ENCODE measurements around the gene AFAP1L2.

AFAP1L2 gene

GRCh38 chr10:114301951-114302710 lies 102.2 kb downstream of the AFAP1L2 start:
- no peaks in the 10 kb centered on the region for H3K36me3 ChIP-seq (ENCODE audit: control insufficient read depth, low read length)
- H3K9me2 ChIP-seq (replicated peaks; ENCODE audit: control insufficient read depth, low read length): no peaks in the 10 kb centered on the region
- no peak overlapping the region for H3K4me2 ChIP-seq (ENCODE audit: low read length)
- no peaks in the 10 kb centered on the region for H3K9me3 ChIP-seq (ENCODE audit: control insufficient read depth, insufficient read depth, low read length)
- no peaks in the 10 kb centered on the region for H3K27me3 ChIP-seq (ENCODE audit: control insufficient read depth, low read length)
- H4K20me1 ChIP-seq (ENCODE audit: control insufficient read depth, insufficient read depth, low read depth, low read length): no peaks in the 10 kb centered on the region
- H3K4me1 ChIP-seq (ENCODE audit: control insufficient read depth, low read length): peaks cover 11% of the 10 kb centered on the region
- TF ChIP-seq EZH2phosphoT487 (IDR thresholded peaks at IDR 0.05; ENCODE audit: borderline replicate concordance, low read length): no peak
- TF ChIP-seq CTCF (IDR thresholded peaks at IDR 0.05; ENCODE audit: low read depth, low read length, poor library complexity, severe bottlenecking): no peak
- H3F3A ChIP-seq (ENCODE audit: control insufficient read depth, insufficient read depth): no peaks in the 10 kb centered on the region
- no peaks in the 10 kb centered on the region for H3K79me2 ChIP-seq (ENCODE audit: control insufficient read depth, low read length)
- no peak overlapping the region for H3K27ac ChIP-seq (ENCODE audit: low read depth, low read length)
- H3K4me3 ChIP-seq (ENCODE audit: low read length): no peak overlapping the region

- Histone ChIP-seq H3K27ac (ENCODE audit: low read depth, low read length) (no peak overlapping the region), H3K4me2 (ENCODE audit: low read length) (no peak overlapping the region), H3K36me3 (ENCODE audit: control insufficient read depth, low read length) (no peaks in the 10 kb centered on the region), H4K20me1 (ENCODE audit: control insufficient read depth, insufficient read depth, low read depth, low read length) (no peaks in the 10 kb centered on the region), H3K4me1 (ENCODE audit: control insufficient read depth, low read length) (peaks cover 11% of the 10 kb centered on the region), H3K27me3 (ENCODE audit: control insufficient read depth, low read length) (no peaks in the 10 kb centered on the region), H3F3A (ENCODE audit: control insufficient read depth, insufficient read depth) (no peaks in the 10 kb centered on the region), H3K9me2 (replicated peaks; ENCODE audit: control insufficient read depth, low read length) (no peaks in the 10 kb centered on the region), H3K4me3 (ENCODE audit: low read length) (no peak overlapping the region), H3K79me2 (ENCODE audit: control insufficient read depth, low read length) (no peaks in the 10 kb centered on the region), H3K9me3 (ENCODE audit: control insufficient read depth, insufficient read depth, low read length) (peaks cover 4% of the 10 kb centered on the region; the same call in 1 of the 2 replicates)
- TF ChIP-seq CTCF (IDR thresholded peaks at IDR 0.05; ENCODE audit: low read depth, low read length, poor library complexity, severe bottlenecking) (no peak), EZH2phosphoT487 (IDR thresholded peaks at IDR 0.05; ENCODE audit: borderline replicate concordance, low read length) (no peak)
Observed at GRCh38 chr10:114301177-114301576, 103.1 kb downstream of the AFAP1L2 start.

- H3K9me3 ChIP-seq (ENCODE audit: control insufficient read depth, insufficient read depth, low read length): peaks cover 14% of the 10 kb centered on the region; the same call in 1 of the 2 replicates
- H3F3A ChIP-seq (ENCODE audit: control insufficient read depth, insufficient read depth): no peaks in the 10 kb centered on the region
- no peak overlapping the region for H3K4me3 ChIP-seq (ENCODE audit: low read length)
- no peaks in the 10 kb centered on the region for H3K9me2 ChIP-seq (replicated peaks; ENCODE audit: control insufficient read depth, low read length)
- no peaks in the 10 kb centered on the region for H3K36me3 ChIP-seq (ENCODE audit: control insufficient read depth, low read length)
- peaks cover 11% of the 10 kb centered on the region for H3K4me1 ChIP-seq (ENCODE audit: control insufficient read depth, low read length)
- no peak overlapping the region for H3K4me2 ChIP-seq (ENCODE audit: low read length)
- no peaks in the 10 kb centered on the region for H3K27me3 ChIP-seq (ENCODE audit: control insufficient read depth, low read length)
- no peaks in the 10 kb centered on the region for H3K79me2 ChIP-seq (ENCODE audit: control insufficient read depth, low read length)
- TF ChIP-seq EZH2phosphoT487 (IDR thresholded peaks at IDR 0.05; ENCODE audit: borderline replicate concordance, low read length) (no peak), CTCF (IDR thresholded peaks at IDR 0.05; ENCODE audit: low read depth, low read length, poor library complexity, severe bottlenecking) (no peak)
- no peak overlapping the region for H3K27ac ChIP-seq (ENCODE audit: low read depth, low read length)
- H4K20me1 ChIP-seq (ENCODE audit: control insufficient read depth, insufficient read depth, low read depth, low read length): no peaks in the 10 kb centered on the region
Observed at GRCh38 chr10:114300036-114300645, 104.2 kb downstream of the AFAP1L2 start.
